ENCODE data around the gene SGCA. TPM values are rescaled to one million over a fixed set of nuclear protein-coding genes. Genes with fewer than 3 reads are reported as not detected.

Gene SGCA
- polyA plus RNA-seq, 1 donor from 2014 or later = 0.43 TPM

DNA sequence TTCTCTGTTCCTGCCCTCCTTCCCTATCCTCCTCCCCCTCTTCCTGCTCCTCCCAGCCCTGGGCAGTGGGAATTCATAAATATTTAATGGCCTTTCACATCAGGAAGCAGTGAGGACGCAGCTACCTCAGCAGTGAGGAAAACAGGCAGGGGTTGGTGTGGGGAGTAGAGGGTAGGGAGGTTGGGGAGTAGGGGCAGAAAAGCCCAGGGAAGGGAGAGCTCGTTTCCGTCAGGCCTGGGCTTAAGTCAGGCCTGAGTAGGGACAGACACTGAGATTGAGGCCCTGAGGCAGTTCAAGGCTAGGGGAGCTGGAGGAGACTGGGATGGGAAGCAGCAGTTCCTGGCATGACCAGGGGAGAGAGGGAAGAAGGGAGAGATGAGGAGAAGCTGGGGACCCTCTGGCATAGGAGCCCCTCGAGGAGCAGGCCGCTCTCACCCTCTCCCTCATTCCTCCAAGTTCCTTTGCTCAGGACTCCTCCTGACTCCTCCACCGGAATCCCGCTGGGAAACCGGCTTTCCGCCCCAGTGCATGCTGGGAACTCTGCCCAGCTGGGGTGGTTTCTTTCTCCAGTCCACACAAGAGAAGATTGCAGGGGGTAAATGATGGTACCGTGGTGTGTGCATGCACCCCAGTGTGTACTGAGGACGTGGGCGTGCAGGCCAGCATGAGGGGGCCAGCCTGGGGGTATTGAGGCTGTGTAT lies 42.0 kb upstream of the SGCA start:
- H3K4me2 ChIP-seq (ENCODE audit: low read length) = no peak overlapping the region
- H4K20me1 ChIP-seq (ENCODE audit: insufficient read depth) = no peaks in the 10 kb centered on the region
- no peaks in the 10 kb centered on the region for H3K9me2 ChIP-seq (ENCODE audit: insufficient read depth, low read length)
- H3K4me3 ChIP-seq (ENCODE audit: low read length) = peak overlapping the region; percentile 30
- TF ChIP-seq MXI1 (conservative IDR thresholded peaks at IDR 0.05; ENCODE audit: poor library complexity, severe bottlenecking) (no peak), SMC3 (conservative IDR thresholded peaks at IDR 0.05; ENCODE audit: poor library complexity) (no peak), RAD21 (conservative IDR thresholded peaks at IDR 0.05) (no peak), EZH2 (IDR thresholded peaks at IDR 0.05; ENCODE audit: borderline replicate concordance, insufficient read depth, low read length, poor library complexity, severe bottlenecking) (no peak), EP300 (conservative IDR thresholded peaks at IDR 0.05; ENCODE audit: poor library complexity, severe bottlenecking) (no peak), POLR2AphosphoS5 (IDR thresholded peaks at IDR 0.05) (no peak)
- TF ChIP-seq, protein P1, sequence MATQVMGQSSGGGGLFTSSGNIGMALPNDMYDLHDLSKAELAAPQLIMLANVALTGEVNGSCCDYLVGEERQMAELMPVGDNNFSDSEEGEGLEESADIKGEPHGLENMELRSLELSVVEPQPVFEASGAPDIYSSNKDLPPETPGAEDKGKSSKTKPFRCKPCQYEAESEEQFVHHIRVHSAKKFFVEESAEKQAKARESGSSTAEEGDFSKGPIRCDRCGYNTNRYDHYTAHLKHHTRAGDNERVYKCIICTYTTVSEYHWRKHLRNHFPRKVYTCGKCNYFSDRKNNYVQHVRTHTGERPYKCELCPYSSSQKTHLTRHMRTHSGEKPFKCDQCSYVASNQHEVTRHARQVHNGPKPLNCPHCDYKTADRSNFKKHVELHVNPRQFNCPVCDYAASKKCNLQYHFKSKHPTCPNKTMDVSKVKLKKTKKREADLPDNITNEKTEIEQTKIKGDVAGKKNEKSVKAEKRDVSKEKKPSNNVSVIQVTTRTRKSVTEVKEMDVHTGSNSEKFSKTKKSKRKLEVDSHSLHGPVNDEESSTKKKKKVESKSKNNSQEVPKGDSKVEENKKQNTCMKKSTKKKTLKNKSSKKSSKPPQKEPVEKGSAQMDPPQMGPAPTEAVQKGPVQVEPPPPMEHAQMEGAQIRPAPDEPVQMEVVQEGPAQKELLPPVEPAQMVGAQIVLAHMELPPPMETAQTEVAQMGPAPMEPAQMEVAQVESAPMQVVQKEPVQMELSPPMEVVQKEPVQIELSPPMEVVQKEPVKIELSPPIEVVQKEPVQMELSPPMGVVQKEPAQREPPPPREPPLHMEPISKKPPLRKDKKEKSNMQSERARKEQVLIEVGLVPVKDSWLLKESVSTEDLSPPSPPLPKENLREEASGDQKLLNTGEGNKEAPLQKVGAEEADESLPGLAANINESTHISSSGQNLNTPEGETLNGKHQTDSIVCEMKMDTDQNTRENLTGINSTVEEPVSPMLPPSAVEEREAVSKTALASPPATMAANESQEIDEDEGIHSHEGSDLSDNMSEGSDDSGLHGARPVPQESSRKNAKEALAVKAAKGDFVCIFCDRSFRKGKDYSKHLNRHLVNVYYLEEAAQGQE (IDR thresholded peaks at IDR 0.05; ENCODE audit: borderline replicate concordance) = no peak
- H3K27me3 ChIP-seq (ENCODE audit: insufficient read depth, low read depth, low read length) = no peaks in the 10 kb centered on the region
- H3F3A ChIP-seq (ENCODE audit: insufficient read depth, low read length, poor library complexity, severe bottlenecking) = no peaks in the 10 kb centered on the region
- H3K27ac ChIP-seq (ENCODE audit: low read length) = peak overlapping the region; percentile 33
- no peaks in the 10 kb centered on the region for H3K9me3 ChIP-seq (ENCODE audit: low read length)
- peak overlapping the region; percentile 31 for H3K9ac ChIP-seq (ENCODE audit: low read length)
- H3K79me2 ChIP-seq (replicated peaks; ENCODE audit: insufficient read depth, low read length) = peaks cover 14% of the 10 kb centered on the region
- no peak overlapping the region for H2AFZ ChIP-seq (ENCODE audit: low read depth, low read length)
- H3K36me3 ChIP-seq (ENCODE audit: insufficient read depth, low read length) = peaks cover 4% of the 10 kb centered on the region

DNA sequence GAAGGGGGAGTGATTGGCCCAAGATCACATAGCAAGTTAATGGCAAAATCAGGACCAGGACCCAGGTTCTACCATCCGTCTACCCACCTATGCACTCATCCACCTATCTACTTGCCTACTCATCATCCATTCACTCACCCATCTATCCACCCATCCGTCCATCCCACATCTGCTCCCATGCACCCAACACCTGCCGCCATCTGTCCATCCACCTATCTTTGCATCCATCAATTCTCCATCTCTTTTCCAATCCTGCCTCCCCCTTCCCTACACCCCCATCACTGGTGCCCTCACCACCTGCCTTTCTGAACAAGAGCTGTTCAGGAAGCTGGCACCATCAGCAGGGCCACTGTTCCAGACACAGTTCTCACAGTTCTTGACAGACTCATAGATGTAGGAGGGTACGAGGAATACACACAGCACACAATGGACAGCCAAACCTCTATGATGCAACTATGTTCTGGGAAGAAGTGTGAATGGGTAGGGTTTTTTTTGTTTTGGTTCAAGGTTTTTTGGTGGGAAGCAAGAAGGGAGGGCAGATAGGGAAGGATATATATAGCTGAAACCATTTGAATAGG lies 40.3 kb upstream of the SGCA start:
- Histone ChIP-seq H3K4me3 (ENCODE audit: low read length) (no peak overlapping the region), H3K27ac (ENCODE audit: low read length) (no peak overlapping the region), H3K9me2 (ENCODE audit: insufficient read depth, low read length) (no peaks in the 10 kb centered on the region), H3F3A (ENCODE audit: insufficient read depth, low read length, poor library complexity, severe bottlenecking) (no peaks in the 10 kb centered on the region), H3K36me3 (ENCODE audit: insufficient read depth, low read length) (peaks cover 4% of the 10 kb centered on the region), H4K20me1 (ENCODE audit: insufficient read depth) (no peaks in the 10 kb centered on the region), H3K27me3 (ENCODE audit: insufficient read depth, low read depth, low read length) (no peaks in the 10 kb centered on the region), H3K4me2 (ENCODE audit: low read length) (no peak overlapping the region), H3K9ac (ENCODE audit: low read length) (no peak overlapping the region), H3K79me2 (replicated peaks; ENCODE audit: insufficient read depth, low read length) (peaks cover 17% of the 10 kb centered on the region), H3K9me3 (ENCODE audit: low read length) (no peaks in the 10 kb centered on the region), H2AFZ (ENCODE audit: low read depth, low read length) (no peak overlapping the region)
- TF ChIP-seq SMC3 (conservative IDR thresholded peaks at IDR 0.05; ENCODE audit: poor library complexity) (no peak), EZH2 (IDR thresholded peaks at IDR 0.05; ENCODE audit: borderline replicate concordance, insufficient read depth, low read length, poor library complexity, severe bottlenecking) (no peak), POLR2AphosphoS5 (IDR thresholded peaks at IDR 0.05) (no peak), MXI1 (conservative IDR thresholded peaks at IDR 0.05; ENCODE audit: poor library complexity, severe bottlenecking) (no peak), CTCF (IDR thresholded peaks at IDR 0.05; ENCODE audit: poor library complexity, severe bottlenecking) (no peak), EP300 (conservative IDR thresholded peaks at IDR 0.05; ENCODE audit: poor library complexity, severe bottlenecking) (no peak), RAD21 (conservative IDR thresholded peaks at IDR 0.05) (no peak), TAF1 (IDR thresholded peaks at IDR 0.05; ENCODE audit: low read depth) (no peak)
- TF ChIP-seq, protein P1 (IDR thresholded peaks at IDR 0.05; ENCODE audit: borderline replicate concordance) = no peak
